Measurements from ENCODE around the gene EED.
"Not testable (repeated sequence)": the region's sequence is repeated elsewhere in the genome, so short reads cannot be mapped to it uniquely, and the experiment has no call there.

EED gene

GRCh38 chr11:86288776-86289507, 44.4 kb downstream of the EED start:
- DNase-seq (ENCODE audit: low read depth): peak; percentile 17
- H3K4me3 ChIP-seq (replicated peaks; ENCODE audit: low read depth, low read length): no peak overlapping the region
- no peak for TF ChIP-seq CTCF (IDR thresholded peaks at IDR 0.05; ENCODE audit: low read length, missing control alignments)

GRCh38 chr11:86289508-86290280, 45.1 kb downstream of the EED start:
- DNase-seq (ENCODE audit: low read depth): peak; percentile 36
- not testable (repeated sequence) for H3K4me3 ChIP-seq (replicated peaks; ENCODE audit: low read depth, low read length)

GRCh38 chr11:86291466-86292262, 47.1 kb downstream of the EED start:
- H3K4me3 ChIP-seq (replicated peaks; ENCODE audit: low read depth, low read length): no peak overlapping the region
- DNase-seq (ENCODE audit: low read depth): peak; percentile 64
- peak; percentile 75 for TF ChIP-seq CTCF (IDR thresholded peaks at IDR 0.05; ENCODE audit: low read length, missing control alignments)

- no peak overlapping the region for H3K4me3 ChIP-seq (replicated peaks; ENCODE audit: low read depth, low read length)
- no peak for TF ChIP-seq CTCF (IDR thresholded peaks at IDR 0.05; ENCODE audit: low read length, missing control alignments)
- no peak for DNase-seq (ENCODE audit: low read depth)
Observed at GRCh38 chr11:86292912-86293616, 48.5 kb downstream of the EED start.

GRCh38 chr11:86294026-86294425, 49.5 kb downstream of the EED start:
- DNase-seq (ENCODE audit: low read depth): no peak
- no peak overlapping the region for H3K4me3 ChIP-seq (replicated peaks; ENCODE audit: low read depth, low read length)
- TF ChIP-seq CTCF (IDR thresholded peaks at IDR 0.05; ENCODE audit: low read length, missing control alignments): no peak

- no peak for DNase-seq (ENCODE audit: low read depth)
- no peak for TF ChIP-seq CTCF (IDR thresholded peaks at IDR 0.05; ENCODE audit: low read length, missing control alignments)
- H3K4me3 ChIP-seq (replicated peaks; ENCODE audit: low read depth, low read length): peak overlapping the region; percentile 89
Observed at GRCh38 chr11:86301742-86302091, 57.2 kb downstream of the EED start.
